Panc1 (cell line): ENCODE data around the gene PKNOX2. TPM values are rescaled to one million over a fixed set of nuclear protein-coding genes. Genes with fewer than 3 reads are reported as not detected.

Source experiments
- ATAC-seq: fragments of 200-7000 bp; cut with Tn5 transposase; 2 replicates; pipeline ENCODE4 v1.9.1; 2020; ENCODE audit warnings: mild to moderate bottlenecking, moderate library complexity
- BruUV-seq: library from RNA; stranded (reverse); fragments of 400-500 nt; replicated peaks from 2 replicates; lab custom pipeline; 2021; lab: Mats Ljungman, UMichigan
- CTCF ChIA-PET: fragments of 300-600 bp; sonication (Branson Sonifier 250); formaldehyde crosslinking; loops from one replicate; lab custom pipeline; 2022; ENCODE audit warnings: antibody characterized with exemption; lab: Charles Lee
- POLR2A ChIA-PET: fragments of 300-600 bp; sonication (Branson Sonifier 250); formaldehyde crosslinking; loops from one replicate; lab custom pipeline; 2022; ENCODE audit warnings: antibody characterized with exemption; lab: Charles Lee
- DNase-seq: peaks from one replicate; pipeline ENCODE4 v3.0.0-alpha.2; 2010; ENCODE audit warnings: low read depth, low spot score
- H3K27ac ChIP-seq: 2 replicates; pipeline ENCODE4 v1.5.1; 2011; ENCODE audit warnings: mild to moderate bottlenecking, low read length, inconsistent platforms
- H3K27me3 ChIP-seq: fragments of 200-500 bp; sonication (Bioruptor generic); 2 replicates; pipeline ENCODE4 v1.6.0; 2014; ENCODE audit warnings: low read length, inconsistent platforms; ENCODE audit not compliant: control insufficient read depth, insufficient read depth
- H3K36me3 ChIP-seq: fragments of 200-500 bp; sonication (Bioruptor generic); 2 replicates; pipeline ENCODE4 v1.5.1; 2014; ENCODE audit warnings: inconsistent platforms, mild to moderate bottlenecking, low read length, moderate library complexity; ENCODE audit not compliant: control insufficient read depth, insufficient read depth
- H3K4me1 ChIP-seq: 2 replicates; pipeline ENCODE4 v1.5.1; 2011; ENCODE audit warnings: inconsistent platforms, mild to moderate bottlenecking, low read length, moderate library complexity; ENCODE audit not compliant: control insufficient read depth, insufficient read depth
- H3K4me3 ChIP-seq, 2 experiments: 2 replicates each; pipeline ENCODE4 v1.5.1; 2011 to 2012; ENCODE audit warnings: low read depth in 2 of 2, low read length in 2 of 2, mild to moderate bottlenecking in 2 of 2, inconsistent platforms in 1 of 2, moderate library complexity in 1 of 2
- H3K9me3 ChIP-seq: fragments of 200-500 bp; sonication (Bioruptor generic); 2 replicates; pipeline ENCODE4 v1.5.1; 2014; ENCODE audit warnings: low read depth, mild to moderate bottlenecking, inconsistent platforms, low read length, moderate library complexity; ENCODE audit not compliant: control insufficient read depth, insufficient read depth
- CTCF ChIP-seq: fragments of 450-650 bp; IDR thresholded peaks from 2 replicates; pipeline ENCODE4 v1.5.1; 2017; ENCODE audit warnings: mild to moderate bottlenecking
- POLR2AphosphoS5 ChIP-seq: IDR thresholded peaks from 2 replicates; pipeline ENCODE4 v1.6.1; 2012; ENCODE audit warnings: mild to moderate bottlenecking, low read depth, low read length, moderate library complexity
- REST ChIP-seq, 2 experiments: IDR thresholded peaks; 2 replicates each; pipeline ENCODE4 v1.6.1; 2011 to 2012; ENCODE audit warnings: low read depth in 2 of 2, control low read depth in 1 of 2, low read length in 1 of 2, mild to moderate bottlenecking in 1 of 2, moderate library complexity in 1 of 2; ENCODE audit not compliant: insufficient read depth in 1 of 2
- SIN3A ChIP-seq: IDR thresholded peaks from 2 replicates; pipeline ENCODE4 v1.6.1; 2012; ENCODE audit warnings: low read depth, mild to moderate bottlenecking, low read length, moderate library complexity, borderline replicate concordance; ENCODE audit not compliant: insufficient read depth
- TCF7L2 ChIP-seq: IDR thresholded peaks from 2 replicates; pipeline ENCODE4 v1.6.1; 2011; ENCODE audit warnings: mild to moderate bottlenecking, low read depth, low read length, inconsistent platforms
- in situ Hi-C: cut with HindIII; loops from 2 replicates; pipeline ENCODE4 v1.10.0; 2016; ENCODE audit warnings: low sequenced_read_pairs, low pct_unique_long_range_greater_than_20kb
- intact Hi-C: fragments of 100-400 bp; cut with micrococcal nuclease; formaldehyde crosslinking; loops from one replicate; pipeline ENCODE4 v1.10.0; 2022; ENCODE audit not compliant: unreplicated experiment
- total RNA-seq: library from RNA; stranded (reverse); gene quantifications from one replicate; pipeline ENCODE4 v1.2.1, GENCODE V29; 2021; ENCODE audit not compliant: unreplicated experiment

Gene PKNOX2
- total RNA-seq, 1 experiment from 2014 or later: not detected

GRCh38 chr11:125326126-125326525, 161.6 kb downstream of the PKNOX2 start:
- Histone ChIP-seq H3K27me3 (peaks cover 21% of the 10 kb centered on the region), H3K27ac (no peak overlapping the region), H3K4me3 (no peak overlapping the region), H3K9me3 (no peaks in the 10 kb centered on the region), H3K4me1 (no peaks in the 10 kb centered on the region), H3K36me3 (no peaks in the 10 kb centered on the region)
- intact Hi-C loops (no loop called here), in situ Hi-C loops (no loop called here)
- ATAC-seq: no peak
- no peak for TF ChIP-seq CTCF
- no peak for TF ChIP-seq SIN3A
- TF ChIP-seq TCF7L2: no peak
- no peak for TF ChIP-seq POLR2AphosphoS5
- TF ChIP-seq REST (IDR thresholded peaks at IDR 0.05; ENCODE audit: insufficient read depth in 1 of 2, low read depth in 2 of 2, low read length in 1 of 2): no peak
- DNase-seq: no peak
- ChIA-PET CTCF (no interaction called here), POLR2A (no interaction called here)
- BruUV-seq: no TSS peak

- ATAC-seq: 0 out of 2 replicates have a peak, but pooled peaks have one; percentile 19
- CTCF ChIA-PET: interaction anchor here (0.6 to 0.7 kb wide), 2 partner anchors 14 to 18 kb away, joined by 3 read pairs; no protein-coding TSS in a partner anchor
- H3K9me3 ChIP-seq: no peaks in the 10 kb centered on the region
- no peak overlapping the region for H3K27ac ChIP-seq
- POLR2A ChIA-PET: no interaction called here
- no peak for DNase-seq
- no peak overlapping the region for H3K4me3 ChIP-seq
- in situ Hi-C loops: no loop called here
- peaks cover 20% of the 10 kb centered on the region for H3K27me3 ChIP-seq
- H3K36me3 ChIP-seq: no peaks in the 10 kb centered on the region
- intact Hi-C loops: no loop called here
- TF ChIP-seq TCF7L2: no peak
- TF ChIP-seq CTCF: no peak
- no peak for TF ChIP-seq POLR2AphosphoS5
- no peak for TF ChIP-seq REST (IDR thresholded peaks at IDR 0.05; ENCODE audit: insufficient read depth in 1 of 2, low read depth in 2 of 2, low read length in 1 of 2)
- TF ChIP-seq SIN3A: no peak
- no TSS peak for BruUV-seq
- H3K4me1 ChIP-seq: no peaks in the 10 kb centered on the region
Measured at GRCh38 chr11:125327518-125328224, 163.1 kb downstream of the PKNOX2 start.
